ENCODE measurements around the gene MRPL43. TPM values are rescaled to one million over a fixed set of nuclear protein-coding genes. Genes with fewer than 3 reads are reported as not detected.
"Not testable (repeated sequence)": the region's sequence is repeated elsewhere in the genome, so short reads cannot be mapped to it uniquely, and the experiment has no call there.

Gene MRPL43
- total RNA-seq, 1 experiment from 2014 or later: 120 TPM

- DNase-seq (ENCODE audit: low read depth): no peak
These were observed 3.2 kb downstream of the MRPL43 start for GRCh38 chr10:100983868-100984671.

GRCh38 chr10:100982916-100983830, 4.1 kb downstream of the MRPL43 start:
- DNase-seq (ENCODE audit: low read depth): no peak

GRCh38 chr10:100981178-100981772, 6.0 kb downstream of the MRPL43 start:
- no peak for DNase-seq (ENCODE audit: low read depth)

GRCh38 chr10:100980711-100981110, 6.6 kb downstream of the MRPL43 start:
- no peak for DNase-seq (ENCODE audit: low read depth)

- DNase-seq (ENCODE audit: low read depth): no peak
These were observed 7.0 kb downstream of the MRPL43 start for GRCh38 chr10:100980311-100980710.

GRCh38 chr10:100979791-100980272, 7.5 kb downstream of the MRPL43 start:
- no peak for DNase-seq (ENCODE audit: low read depth)

GRCh38 chr10:100978901-100979195, 8.4 kb downstream of the MRPL43 start:
- no peak for DNase-seq (ENCODE audit: low read depth)

GRCh38 chr10:100978121-100978900, 9.0 kb downstream of the MRPL43 start:
- no peak for DNase-seq (ENCODE audit: low read depth)

- no peak for DNase-seq (ENCODE audit: low read depth)
These were observed 9.9 kb downstream of the MRPL43 start for GRCh38 chr10:100977436-100977835.

- no peak for DNase-seq (ENCODE audit: low read depth)
These were observed 10.4 kb downstream of the MRPL43 start for GRCh38 chr10:100976906-100977305.

GRCh38 chr10:100975397-100975796, 11.9 kb downstream of the MRPL43 start:
- DNase-seq (ENCODE audit: low read depth): not testable (repeated sequence)

- DNase-seq (ENCODE audit: low read depth): no peak
These were observed 14.3 kb downstream of the MRPL43 start for GRCh38 chr10:100972904-100973535.

- DNase-seq (ENCODE audit: low read depth): no peak
These were observed 15.0 kb downstream of the MRPL43 start for GRCh38 chr10:100972115-100972903.

- no peak for DNase-seq (ENCODE audit: low read depth)
These were observed 16.1 kb downstream of the MRPL43 start for GRCh38 chr10:100970914-100971811.

GRCh38 chr10:100970076-100970913, 17.0 kb downstream of the MRPL43 start:
- DNase-seq (ENCODE audit: low read depth): no peak

GRCh38 chr10:100969187-100970075, 17.9 kb downstream of the MRPL43 start, which contains the start of gene SEMA4G:
Gene SEMA4G (plus strand): TSS chr10:100969504. CDS start chr10:100972913, 3,409 bp downstream.
- peak; percentile 31 for DNase-seq (ENCODE audit: low read depth)

GRCh38 chr10:100968863-100969186, 18.5 kb downstream of the MRPL43 start:
- no peak for DNase-seq (ENCODE audit: low read depth)

All from HT1080 (cell line).